ENCODE data around the gene MYCN. TPM values are rescaled to one million over a fixed set of nuclear protein-coding genes. Genes with fewer than 3 reads are reported as not detected.
"Not testable (repeated sequence)": the region's sequence is repeated elsewhere in the genome, so short reads cannot be mapped to it uniquely, and the experiment has no call there.

Gene MYCN
- total and polyA plus RNA-seq, 9 donors, result 1.2 to 7.0 (median 2.7) TPM

- DNase-seq, result no peak
- Histone ChIP-seq H3K27me3 (no peaks in the 10 kb centered on the region), H3K9me3 (no peaks in the 10 kb centered on the region), H3K4me1 (ENCODE audit: insufficient read depth) (no peaks in the 10 kb centered on the region), H3K4me3 (no peak overlapping the region), H3K27ac (no peak overlapping the region), H3K36me3 (no peaks in the 10 kb centered on the region)
- TF ChIP-seq CTCF (IDR thresholded peaks at IDR 0.05) (no peak), EP300 (IDR thresholded peaks at IDR 0.05) (no peak), POLR2A (IDR thresholded peaks at IDR 0.05) (no peak)
- intact Hi-C loops (cut with DNase I), result loop anchor here in 1 of 4 donors (10.0 kb wide), 1 partner anchor 547 kb away; no protein-coding TSS in a partner anchor
- WGBS, 3 donors, result 89 to 91% (median 91%) methylated on average over 11 of the region's 11 CpGs
These were observed 17.7 kb downstream of the MYCN start for GRCh38 chr2:15957881-15958713.

GRCh38 chr2:15959331-15960153, 19.2 kb downstream of the MYCN start:
- TF ChIP-seq CTCF (IDR thresholded peaks at IDR 0.05) (no peak), POLR2A (IDR thresholded peaks at IDR 0.05) (no peak), EP300 (IDR thresholded peaks at IDR 0.05) (no peak)
- DNase-seq, result no peak
- H3K4me3 ChIP-seq, result no peak overlapping the region
- H3K27me3 ChIP-seq, result no peaks in the 10 kb centered on the region
- WGBS, 3 donors, result 89 to 92% (median 91%) methylated on average over 4 of the region's 4 CpGs
- no peaks in the 10 kb centered on the region for H3K9me3 ChIP-seq
- H3K36me3 ChIP-seq, result no peaks in the 10 kb centered on the region
- no peaks in the 10 kb centered on the region for H3K4me1 ChIP-seq (ENCODE audit: insufficient read depth)
- intact Hi-C loops (cut with DNase I), result loop anchor here in 1 of 4 donors (10.0 kb wide), 1 partner anchor 545 kb away; no protein-coding TSS in a partner anchor
- no peak overlapping the region for H3K27ac ChIP-seq

DNA sequence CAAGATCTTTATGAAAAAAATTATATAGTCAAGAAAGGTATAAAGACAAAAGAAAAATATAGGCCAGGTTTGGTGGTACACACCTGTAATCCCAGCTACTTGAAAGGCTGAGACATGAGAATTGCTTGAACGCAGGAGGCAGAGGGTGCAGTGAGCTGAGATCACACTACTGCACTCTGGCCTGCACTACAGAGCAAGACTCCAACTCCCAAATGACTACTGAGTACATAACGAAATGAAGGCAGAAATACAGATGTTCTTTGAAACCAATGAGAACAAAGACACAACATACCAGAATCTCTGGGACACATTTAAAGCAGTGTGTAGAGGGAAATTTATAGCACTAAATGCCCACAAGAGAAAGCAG, 19.8 kb downstream of the MYCN start:
- DNase-seq; intact Hi-C loops (cut with DNase I); H3K27me3 ChIP-seq; H3K27ac ChIP-seq; H3K36me3 ChIP-seq; H3K4me1 ChIP-seq (ENCODE audit: insufficient read depth); H3K9me3 ChIP-seq; H3K4me3 ChIP-seq: not testable (repeated sequence)
- WGBS, 3 donors, result 46 to 71% (median 60%) methylated on average over 2 of the region's 2 CpGs

GRCh38 chr2:15963109-15963976, 23.0 kb downstream of the MYCN start:
- H3K27ac ChIP-seq; H3K4me1 ChIP-seq (ENCODE audit: insufficient read depth); H3K4me3 ChIP-seq; intact Hi-C loops (cut with DNase I); H3K27me3 ChIP-seq; H3K9me3 ChIP-seq; H3K36me3 ChIP-seq; DNase-seq: not testable (repeated sequence)
- 91 to 92% (median 92%) methylated on average over 5 of the region's 5 CpGs for WGBS, 3 donors

Measured in ovary (tissue), 9 donors.